Liver (tissue), 9 donors: ENCODE results near the gene UNC80. TPM values are rescaled to one million over a fixed set of nuclear protein-coding genes. Genes with fewer than 3 reads are reported as not detected.

Experiments
- DNase-seq: peaks from one replicate; pipeline ENCODE4 v3.0.0-alpha.2; 2017; ENCODE audit warnings: low spot score
- H3K27ac ChIP-seq, 2 donors: one replicate each; pipeline ENCODE4 v1.7.0; 2013; ENCODE audit warnings: inconsistent platforms in 2 of 2, low read length in 2 of 2, control low read depth in 1 of 2, low read depth in 1 of 2, mild to moderate bottlenecking in 1 of 2
- H3K27me3 ChIP-seq, 4 donors: one replicate each; pipeline versions ENCODE4 v1.6.1 to v1.7.0; 2013; ENCODE audit warnings: low read length in 3 of 4, inconsistent platforms in 1 of 4, mild to moderate bottlenecking in 1 of 4, moderate library complexity in 1 of 4; ENCODE audit not compliant: control insufficient read depth in 4 of 4, insufficient read depth in 4 of 4
- H3K36me3 ChIP-seq, 4 donors: one replicate each; pipeline versions ENCODE4 v1.6.1 to v1.7.0; 2013; ENCODE audit warnings: low read length in 3 of 4, mild to moderate bottlenecking in 3 of 4, low read depth in 1 of 4, moderate library complexity in 1 of 4; ENCODE audit not compliant: control insufficient read depth in 4 of 4, insufficient read depth in 3 of 4
- H3K4me1 ChIP-seq, 4 donors: one replicate each; pipeline versions ENCODE4 v1.6.1 to v1.7.0; 2013; ENCODE audit warnings: low read length in 3 of 4, mild to moderate bottlenecking in 3 of 4, moderate library complexity in 1 of 4; ENCODE audit not compliant: control insufficient read depth in 4 of 4, insufficient read depth in 4 of 4
- H3K4me3 ChIP-seq, 3 donors: one replicate each; pipeline versions ENCODE4 v1.6.1 to v1.7.0; 2013; ENCODE audit warnings: low read length in 3 of 3, control low read depth in 1 of 3, low read depth in 1 of 3, mild to moderate bottlenecking in 1 of 3
- H3K9ac ChIP-seq, 2 donors: one replicate each; pipeline ENCODE4 v1.7.0; 2013; ENCODE audit warnings: low read length in 2 of 2, mild to moderate bottlenecking in 2 of 2, moderate library complexity in 2 of 2, control low read depth in 1 of 2, low read depth in 1 of 2
- H3K9me3 ChIP-seq, 4 donors: one replicate each; pipeline versions ENCODE4 v1.6.1 to v1.7.0; 2013; ENCODE audit warnings: low read length in 3 of 4; ENCODE audit not compliant: control insufficient read depth in 4 of 4
- CTCF ChIP-seq: fragments of 150-350 bp; IDR thresholded peaks from 2 replicates; pipeline ENCODE4 v1.5.1; 2017; ENCODE audit warnings: improper control_type of control experiment, low read depth, low read length; ENCODE audit not compliant: missing input control
- EGR1 ChIP-seq, 2 donors: IDR thresholded peaks; 2 replicates each; pipeline ENCODE4 v1.6.1; 2016 to 2018; ENCODE audit warnings: antibody characterized with exemption in 2 of 2, low read depth in 2 of 2
- FOXA1 ChIP-seq: IDR thresholded peaks from 2 replicates; pipeline ENCODE4 v1.6.1; 2016; ENCODE audit warnings: antibody characterized with exemption
- FOXA2 ChIP-seq: IDR thresholded peaks from 2 replicates; pipeline ENCODE4 v1.6.1; 2016; ENCODE audit warnings: antibody characterized with exemption
- GABPA ChIP-seq, 2 donors: IDR thresholded peaks in 1 of 2; conservative IDR thresholded peaks in 1 of 2; 2 replicates each; pipeline ENCODE4 v1.6.1; 2016; ENCODE audit warnings: antibody characterized with exemption in 2 of 2, mild to moderate bottlenecking in 1 of 2, moderate library complexity in 1 of 2
- HNF4A ChIP-seq, 2 donors: conservative IDR thresholded peaks; 2 replicates each; pipeline ENCODE4 v1.6.1; 2016; ENCODE audit warnings: antibody characterized with exemption in 2 of 2, mild to moderate bottlenecking in 2 of 2
- HNF4G ChIP-seq: IDR thresholded peaks from 2 replicates; pipeline ENCODE4 v1.6.1; 2016; ENCODE audit warnings: antibody characterized with exemption
- JUND ChIP-seq, 2 donors: IDR thresholded peaks; 2 replicates each; pipeline ENCODE4 v1.6.1; 2016; ENCODE audit warnings: antibody characterized with exemption in 2 of 2
- NR2F2 ChIP-seq: IDR thresholded peaks from 2 replicates; pipeline ENCODE4 v1.6.1; 2016; ENCODE audit warnings: antibody characterized with exemption
- RAD21 ChIP-seq, 2 donors: IDR thresholded peaks; 2 replicates each; pipeline ENCODE4 v1.6.1; 2016; ENCODE audit warnings: antibody characterized with exemption in 2 of 2, mild to moderate bottlenecking in 2 of 2
- RXRA ChIP-seq, 2 donors: IDR thresholded peaks; 2 replicates each; pipeline ENCODE4 v1.6.1; 2017 to 2018; ENCODE audit warnings: antibody characterized with exemption in 2 of 2, mild to moderate bottlenecking in 1 of 2
- SP1 ChIP-seq: IDR thresholded peaks from 2 replicates; pipeline ENCODE4 v1.6.1; 2018; ENCODE audit warnings: antibody characterized with exemption, mild to moderate bottlenecking
- TAF1 ChIP-seq: conservative IDR thresholded peaks from 2 replicates; pipeline ENCODE4 v1.6.1; 2016; ENCODE audit warnings: antibody characterized with exemption, mild to moderate bottlenecking
- YY1 ChIP-seq: IDR thresholded peaks from 2 replicates; pipeline ENCODE4 v1.6.1; 2016; ENCODE audit warnings: antibody characterized with exemption, mild to moderate bottlenecking
- WGBS: extraction: QIAGEN DNeasy Blood & Tissue Kit; methylation state at CpG from one replicate; pipeline ENCODE4 v1.1.7; 2013; 5-methylcytosine and 5-hydroxymethylcytosine counted together
- polyA plus RNA-seq, 2 donors: library from polyadenylated mRNA; stranded (reverse) in 1 of 2; unstranded in 1 of 2; fragments of 200-250 nt in 1 of 2; fragments of >200 nt in 1 of 2; fragmentation: Nextera tagmentation in 1 of 2; extraction: Ambion mirVana in 1 of 2; gene quantifications; one replicate each; pipeline versions ENCODE4 v1.2.1 to v1.2.3, GENCODE V29; 2013 to 2015
- total RNA-seq, 2 donors: library from RNA; depleted of rRNA; stranded (reverse); fragments of >200 nt; gene quantifications; one replicate each; pipeline ENCODE4 v1.2.3, GENCODE V29; 2014
- TF ChIP-seq, protein P1 (sequence below): IDR thresholded peaks from 2 replicates; pipeline ENCODE4 v1.6.1; 2016; ENCODE audit warnings: antibody characterized with exemption, mild to moderate bottlenecking
- TF ChIP-seq, protein P2 (sequence below): IDR thresholded peaks from 2 replicates; pipeline ENCODE4 v1.6.1; 2016; ENCODE audit warnings: antibody characterized with exemption
- TF ChIP-seq, protein P3 (sequence below): IDR thresholded peaks from 2 replicates; pipeline ENCODE4 v1.6.1; 2016; ENCODE audit warnings: antibody characterized with exemption
- donor health status: healthy.
- donor health status: healthy.
- donor health status: healthy.
- donor health status: healthy.
- donor health status: healthy.

UNC80 gene
- total and polyA plus RNA-seq, 4 donors: under 0.01 to 0.05 (median 0.02) TPM; not detected in 1

GRCh38 chr2:210034087-210034683, 262.6 kb downstream of the UNC80 start:
- DNase-seq: no peak
- TF ChIP-seq JUND (IDR thresholded peaks at IDR 0.05): no peak
- no peak for TF ChIP-seq SP1
- no peak for TF ChIP-seq RXRA (IDR thresholded peaks at IDR 0.05)
- TF ChIP-seq, protein P1, sequence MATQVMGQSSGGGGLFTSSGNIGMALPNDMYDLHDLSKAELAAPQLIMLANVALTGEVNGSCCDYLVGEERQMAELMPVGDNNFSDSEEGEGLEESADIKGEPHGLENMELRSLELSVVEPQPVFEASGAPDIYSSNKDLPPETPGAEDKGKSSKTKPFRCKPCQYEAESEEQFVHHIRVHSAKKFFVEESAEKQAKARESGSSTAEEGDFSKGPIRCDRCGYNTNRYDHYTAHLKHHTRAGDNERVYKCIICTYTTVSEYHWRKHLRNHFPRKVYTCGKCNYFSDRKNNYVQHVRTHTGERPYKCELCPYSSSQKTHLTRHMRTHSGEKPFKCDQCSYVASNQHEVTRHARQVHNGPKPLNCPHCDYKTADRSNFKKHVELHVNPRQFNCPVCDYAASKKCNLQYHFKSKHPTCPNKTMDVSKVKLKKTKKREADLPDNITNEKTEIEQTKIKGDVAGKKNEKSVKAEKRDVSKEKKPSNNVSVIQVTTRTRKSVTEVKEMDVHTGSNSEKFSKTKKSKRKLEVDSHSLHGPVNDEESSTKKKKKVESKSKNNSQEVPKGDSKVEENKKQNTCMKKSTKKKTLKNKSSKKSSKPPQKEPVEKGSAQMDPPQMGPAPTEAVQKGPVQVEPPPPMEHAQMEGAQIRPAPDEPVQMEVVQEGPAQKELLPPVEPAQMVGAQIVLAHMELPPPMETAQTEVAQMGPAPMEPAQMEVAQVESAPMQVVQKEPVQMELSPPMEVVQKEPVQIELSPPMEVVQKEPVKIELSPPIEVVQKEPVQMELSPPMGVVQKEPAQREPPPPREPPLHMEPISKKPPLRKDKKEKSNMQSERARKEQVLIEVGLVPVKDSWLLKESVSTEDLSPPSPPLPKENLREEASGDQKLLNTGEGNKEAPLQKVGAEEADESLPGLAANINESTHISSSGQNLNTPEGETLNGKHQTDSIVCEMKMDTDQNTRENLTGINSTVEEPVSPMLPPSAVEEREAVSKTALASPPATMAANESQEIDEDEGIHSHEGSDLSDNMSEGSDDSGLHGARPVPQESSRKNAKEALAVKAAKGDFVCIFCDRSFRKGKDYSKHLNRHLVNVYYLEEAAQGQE: no peak
- TF ChIP-seq, protein P2, sequence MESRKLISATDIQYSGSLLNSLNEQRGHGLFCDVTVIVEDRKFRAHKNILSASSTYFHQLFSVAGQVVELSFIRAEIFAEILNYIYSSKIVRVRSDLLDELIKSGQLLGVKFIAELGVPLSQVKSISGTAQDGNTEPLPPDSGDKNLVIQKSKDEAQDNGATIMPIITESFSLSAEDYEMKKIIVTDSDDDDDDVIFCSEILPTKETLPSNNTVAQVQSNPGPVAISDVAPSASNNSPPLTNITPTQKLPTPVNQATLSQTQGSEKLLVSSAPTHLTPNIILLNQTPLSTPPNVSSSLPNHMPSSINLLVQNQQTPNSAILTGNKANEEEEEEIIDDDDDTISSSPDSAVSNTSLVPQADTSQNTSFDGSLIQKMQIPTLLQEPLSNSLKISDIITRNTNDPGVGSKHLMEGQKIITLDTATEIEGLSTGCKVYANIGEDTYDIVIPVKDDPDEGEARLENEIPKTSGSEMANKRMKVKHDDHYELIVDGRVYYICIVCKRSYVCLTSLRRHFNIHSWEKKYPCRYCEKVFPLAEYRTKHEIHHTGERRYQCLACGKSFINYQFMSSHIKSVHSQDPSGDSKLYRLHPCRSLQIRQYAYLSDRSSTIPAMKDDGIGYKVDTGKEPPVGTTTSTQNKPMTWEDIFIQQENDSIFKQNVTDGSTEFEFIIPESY: no peak
- no peak for TF ChIP-seq HNF4A (conservative IDR thresholded peaks at IDR 0.05)
- TF ChIP-seq FOXA2: no peak
- no peak for TF ChIP-seq RAD21 (IDR thresholded peaks at IDR 0.05)
- no peak for TF ChIP-seq NR2F2
- TF ChIP-seq YY1: no peak
- no peak for TF ChIP-seq GABPA (IDR thresholded peaks at IDR 0.05 in 1 of 2, conservative IDR thresholded peaks at IDR 0.05 in 1 of 2)
- TF ChIP-seq CTCF: no peak
- TF ChIP-seq, protein P3, sequence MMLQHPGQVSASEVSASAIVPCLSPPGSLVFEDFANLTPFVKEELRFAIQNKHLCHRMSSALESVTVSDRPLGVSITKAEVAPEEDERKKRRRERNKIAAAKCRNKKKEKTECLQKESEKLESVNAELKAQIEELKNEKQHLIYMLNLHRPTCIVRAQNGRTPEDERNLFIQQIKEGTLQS: no peak
- TF ChIP-seq FOXA1: no peak
- TF ChIP-seq HNF4G: no peak
- no peak for TF ChIP-seq EGR1 (IDR thresholded peaks at IDR 0.05; ENCODE audit: low read depth in 2 of 2)
- Histone ChIP-seq H3K9ac (no peak overlapping the region), H3K27ac (no peak overlapping the region), H3K36me3 (peaks cover 0 to 2% (median 0%) of the 10 kb centered on the region in 4 donors), H3K4me3 (no peak overlapping the region), H3K9me3 (no peaks in the 10 kb centered on the region), H3K27me3 (no peaks in the 10 kb centered on the region), H3K4me1 (no peaks in the 10 kb centered on the region)
- 78% methylated on average over 2 of the region's 2 CpGs for WGBS

DNA sequence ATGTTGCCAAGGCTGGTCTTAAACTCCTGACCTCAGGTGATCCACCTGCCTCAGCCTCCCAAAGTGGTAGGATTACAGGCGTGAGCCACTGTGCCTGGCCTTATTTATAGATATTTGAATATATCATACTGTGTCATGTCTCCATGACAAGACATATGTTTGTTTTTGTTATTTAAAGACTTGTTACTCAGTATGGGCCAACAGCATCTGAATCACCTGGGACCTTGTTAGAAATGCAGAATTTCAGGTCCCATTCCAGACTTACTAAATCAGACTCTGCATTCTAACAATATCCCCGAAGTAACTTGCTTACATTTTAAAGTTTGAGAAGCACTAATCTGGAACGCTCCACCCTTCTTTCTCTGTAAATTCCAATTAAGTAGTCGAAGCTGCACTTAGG, 264.0 kb downstream of the UNC80 start:
- WGBS: 97% methylated on average over 4 of the region's 4 CpGs
- Histone ChIP-seq H3K9me3 (no peaks in the 10 kb centered on the region), H3K4me3 (no peak overlapping the region), H3K27me3 (no peaks in the 10 kb centered on the region), H3K36me3 (peaks cover 0 to 2% (median 0%) of the 10 kb centered on the region in 4 donors), H3K4me1 (no peaks in the 10 kb centered on the region), H3K27ac (no peak overlapping the region), H3K9ac (no peak overlapping the region)
- no peak for DNase-seq
- TF ChIP-seq EGR1 (IDR thresholded peaks at IDR 0.05; ENCODE audit: low read depth in 2 of 2) (no peak), JUND (IDR thresholded peaks at IDR 0.05) (no peak), TAF1 (no peak), FOXA1 (no peak), SP1 (no peak), HNF4A (conservative IDR thresholded peaks at IDR 0.05) (no peak), FOXA2 (no peak), NR2F2 (no peak)
- TF ChIP-seq, protein P3: no peak
- TF ChIP-seq, protein P1: no peak
- TF ChIP-seq, protein P2: no peak
